Testis (tissue), 3 donors: ENCODE data around the gene MAGI1. TPM values are rescaled to one million over a fixed set of nuclear protein-coding genes. Genes with fewer than 3 reads are reported as not detected.

ENCODE experiments used
- DNase-seq: peaks from one replicate; pipeline ENCODE4 v3.0.0-alpha.2; 2019
- H3K27ac ChIP-seq, 2 donors: fragments of 200-600 bp; sonication (generic); one replicate each; pipeline ENCODE4 v1.5.1; 2019
- H3K27me3 ChIP-seq: fragments of 200-600 bp; sonication (generic); one replicate; pipeline ENCODE4 v1.5.1; 2019
- H3K36me3 ChIP-seq: fragments of 200-600 bp; sonication (generic); one replicate; pipeline ENCODE4 v1.5.1; 2017; ENCODE audit warnings: low read depth; ENCODE audit errors: missing control alignments
- H3K4me1 ChIP-seq: fragments of 200-600 bp; sonication (generic); one replicate; pipeline ENCODE4 v1.5.1; 2019
- H3K4me3 ChIP-seq, 2 donors: fragments of 200-600 bp; sonication (generic); one replicate each; pipeline ENCODE4 v1.5.1; 2017 to 2019
- H3K9me3 ChIP-seq: fragments of 200-600 bp; sonication (generic); one replicate; pipeline ENCODE4 v1.5.1; 2017
- POLR2A ChIP-seq: fragments of 450-650 bp; IDR thresholded peaks from one replicate; pipeline ENCODE4 v1.6.1; 2017; ENCODE audit warnings: antibody characterized with exemption, mild to moderate bottlenecking, moderate library complexity
- WGBS, 2 donors: methylation state at CpG; one replicate each; pipeline ENCODE4 v1.1.5; 2018; 5-methylcytosine and 5-hydroxymethylcytosine counted together
- intact Hi-C: fragments of 100-400 bp; cut with DNase I; formaldehyde crosslinking; loops from one replicate; pipeline ENCODE4 v1.15.1; 2023; ENCODE audit warnings: low total_unique reads
- polyA plus RNA-seq: library from polyadenylated mRNA; stranded (reverse); fragments of 350-450 nt; fragmentation: Illumina TruSeq; extraction: RNeasy Lipid Tissue Mini Kit (QIAGEN cat#74804); gene quantifications from one replicate; pipeline ENCODE4 v1.2.3, GENCODE V29; 2014; ENCODE audit warnings: low read depth, low replicate concordance; ENCODE audit not compliant: insufficient read depth
- total RNA-seq, 2 donors: library from RNA; depleted of rRNA; stranded (reverse); fragments of >200 nt; gene quantifications; one replicate each; pipeline ENCODE4 v1.2.3, GENCODE V29; 2016
- TF ChIP-seq, protein P1 (sequence below), 3 experiments: fragments of 450-650 bp in 2 of 3; fragments of 200-600 bp in 1 of 3; sonication (generic) in 1 of 3; IDR thresholded peaks; one replicate each; pipeline ENCODE4 v1.5.1; 2016 to 2019; ENCODE audit warnings: antibody characterized with exemption in 3 of 3, mild to moderate bottlenecking in 2 of 3, moderate library complexity in 1 of 3

MAGI1 gene
- total and polyA plus RNA-seq, 3 donors from 2014 or later = 55.4 to 60.4 (median 56.1) TPM

DNA sequence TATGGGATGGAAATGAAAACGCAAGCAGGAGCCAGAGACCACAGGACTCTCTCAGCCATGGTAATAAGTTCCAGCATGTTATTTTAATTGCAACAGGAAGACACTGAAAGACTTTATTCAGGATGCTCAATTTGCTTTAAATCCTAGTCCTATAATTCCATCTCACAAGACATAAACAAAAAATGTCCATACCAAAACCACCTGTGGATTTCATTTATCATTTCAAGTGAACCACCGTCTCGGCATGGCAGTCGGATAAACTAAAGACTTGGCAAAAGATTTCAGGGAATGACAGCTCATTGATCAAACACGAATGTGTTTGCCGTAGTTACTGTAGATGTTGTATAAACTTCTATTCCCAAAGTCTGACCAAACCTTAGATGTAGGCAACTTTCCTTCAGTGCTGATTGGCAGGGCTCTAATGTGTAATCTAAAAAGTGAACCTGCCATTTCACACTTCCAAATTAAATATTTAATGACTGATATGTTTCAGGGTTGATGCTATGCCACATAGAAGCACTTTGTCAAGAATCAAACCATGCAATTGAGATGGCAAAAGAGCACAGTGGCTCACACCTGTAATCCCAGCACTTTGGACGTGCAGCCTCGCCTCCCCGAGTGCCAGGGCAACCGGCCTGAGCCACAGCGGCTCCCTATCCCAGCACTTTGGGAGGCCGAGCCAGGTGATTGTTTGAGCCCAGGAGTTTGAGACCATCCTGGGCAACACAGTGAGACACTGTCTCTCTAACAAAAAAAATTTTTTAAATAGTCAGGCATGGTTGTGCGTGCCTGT, 331.7 kb downstream of the MAGI1 start:
- no peaks in the 10 kb centered on the region for H3K27me3 ChIP-seq
- no peaks in the 10 kb centered on the region for H3K36me3 ChIP-seq
- H3K4me3 ChIP-seq = no peak overlapping the region
- H3K27ac ChIP-seq = no peak overlapping the region
- TF ChIP-seq, protein P1, sequence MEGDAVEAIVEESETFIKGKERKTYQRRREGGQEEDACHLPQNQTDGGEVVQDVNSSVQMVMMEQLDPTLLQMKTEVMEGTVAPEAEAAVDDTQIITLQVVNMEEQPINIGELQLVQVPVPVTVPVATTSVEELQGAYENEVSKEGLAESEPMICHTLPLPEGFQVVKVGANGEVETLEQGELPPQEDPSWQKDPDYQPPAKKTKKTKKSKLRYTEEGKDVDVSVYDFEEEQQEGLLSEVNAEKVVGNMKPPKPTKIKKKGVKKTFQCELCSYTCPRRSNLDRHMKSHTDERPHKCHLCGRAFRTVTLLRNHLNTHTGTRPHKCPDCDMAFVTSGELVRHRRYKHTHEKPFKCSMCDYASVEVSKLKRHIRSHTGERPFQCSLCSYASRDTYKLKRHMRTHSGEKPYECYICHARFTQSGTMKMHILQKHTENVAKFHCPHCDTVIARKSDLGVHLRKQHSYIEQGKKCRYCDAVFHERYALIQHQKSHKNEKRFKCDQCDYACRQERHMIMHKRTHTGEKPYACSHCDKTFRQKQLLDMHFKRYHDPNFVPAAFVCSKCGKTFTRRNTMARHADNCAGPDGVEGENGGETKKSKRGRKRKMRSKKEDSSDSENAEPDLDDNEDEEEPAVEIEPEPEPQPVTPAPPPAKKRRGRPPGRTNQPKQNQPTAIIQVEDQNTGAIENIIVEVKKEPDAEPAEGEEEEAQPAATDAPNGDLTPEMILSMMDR (IDR thresholded peaks at IDR 0.05) = no peak
- no peak for TF ChIP-seq POLR2A
- peaks cover 7% of the 10 kb centered on the region for H3K4me1 ChIP-seq
- no peak for DNase-seq
- 90 to 94% methylated on average over 8 to 13 of the region's 13 CpGs for WGBS, 2 donors
- intact Hi-C loops = no loop called here
- no peaks in the 10 kb centered on the region for H3K9me3 ChIP-seq

DNA sequence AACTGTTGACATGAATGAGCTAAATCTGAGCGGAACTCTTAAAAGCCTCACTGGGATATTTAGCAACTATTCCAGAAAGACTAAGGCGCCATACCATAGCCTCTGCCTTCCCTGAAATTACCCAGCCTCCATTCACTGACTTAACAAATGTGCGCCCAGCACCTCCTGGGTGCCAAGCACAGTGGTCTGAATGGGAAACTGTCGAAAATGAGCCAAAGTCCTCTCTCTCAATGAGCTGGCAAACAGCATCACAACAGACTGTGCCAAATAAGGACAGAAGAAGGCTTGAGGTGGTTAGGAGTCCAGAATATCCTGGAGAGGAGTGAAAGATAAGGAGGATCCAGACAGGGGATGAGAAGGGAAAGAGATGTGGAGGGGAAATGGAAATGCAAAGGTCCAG, 332.4 kb downstream of the MAGI1 start:
- no peak for DNase-seq
- 81 to 94% methylated on average over 4 of the region's 4 CpGs for WGBS, 2 donors

DNA sequence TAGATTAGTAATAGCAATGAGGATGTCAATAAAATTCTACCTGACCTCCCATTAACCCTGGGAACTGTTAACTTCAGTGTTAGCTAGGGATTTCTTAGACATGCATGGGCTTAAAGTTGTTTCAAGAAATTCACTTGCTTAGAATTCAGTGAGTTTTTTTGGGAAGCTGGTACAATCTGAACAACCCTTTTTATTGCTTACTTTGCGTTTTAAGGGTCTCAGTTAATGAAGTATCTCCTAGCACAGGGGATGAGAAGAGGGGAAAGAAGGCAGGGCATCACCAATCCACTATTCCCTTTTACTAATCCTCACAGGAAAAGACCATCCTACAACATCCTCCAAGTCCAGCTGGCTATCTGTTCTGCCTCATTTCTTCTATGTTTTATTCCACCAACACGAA, 334.9 kb downstream of the MAGI1 start:
- WGBS, 2 donors = 61 to 87% methylated on average over 2 of the region's 2 CpGs
- intact Hi-C loops = no loop called here
- no peaks in the 10 kb centered on the region for H3K27me3 ChIP-seq
- H3K9me3 ChIP-seq = no peaks in the 10 kb centered on the region
- DNase-seq = no peak
- no peak for TF ChIP-seq POLR2A
- TF ChIP-seq, protein P1 (IDR thresholded peaks at IDR 0.05) = no peak
- no peaks in the 10 kb centered on the region for H3K36me3 ChIP-seq
- H3K4me1 ChIP-seq = peaks cover 7% of the 10 kb centered on the region
- H3K4me3 ChIP-seq = no peak overlapping the region
- no peak overlapping the region for H3K27ac ChIP-seq

More for the DNA sequence above, 332.4 kb downstream of the MAGI1 start:
- H3K4me1 ChIP-seq = peaks cover 7% of the 10 kb centered on the region
- no peak for TF ChIP-seq POLR2A
- TF ChIP-seq, protein P1 (IDR thresholded peaks at IDR 0.05) = no peak
- no peaks in the 10 kb centered on the region for H3K9me3 ChIP-seq
- no peaks in the 10 kb centered on the region for H3K27me3 ChIP-seq
- no peak overlapping the region for H3K27ac ChIP-seq
- intact Hi-C loops = no loop called here
- no peak overlapping the region for H3K4me3 ChIP-seq
- H3K36me3 ChIP-seq = no peaks in the 10 kb centered on the region

DNA sequence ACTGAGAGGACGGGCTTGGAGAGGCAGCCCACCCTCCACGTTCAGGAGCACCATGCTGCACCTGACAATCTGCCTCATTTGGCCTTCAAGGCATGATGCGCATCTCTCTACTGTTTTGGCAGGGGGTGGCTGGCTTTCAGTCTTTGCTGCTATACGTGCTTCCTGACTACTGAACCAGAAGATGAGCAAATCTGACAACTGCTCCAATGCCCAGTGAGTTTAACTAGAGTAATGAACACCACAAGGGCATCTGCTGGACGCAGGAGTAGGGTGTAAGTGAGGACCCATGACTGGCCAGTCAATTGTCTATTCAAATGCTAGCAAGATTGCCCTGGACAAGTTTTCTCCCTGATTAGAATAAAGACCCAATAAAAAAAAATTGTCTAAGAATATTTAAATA, 335.7 kb downstream of the MAGI1 start:
- no peak overlapping the region for H3K27ac ChIP-seq
- no peak for DNase-seq
- peaks cover 7% of the 10 kb centered on the region for H3K4me1 ChIP-seq
- 90 to 94% methylated on average over 5 of the region's 5 CpGs for WGBS, 2 donors
- H3K9me3 ChIP-seq = no peaks in the 10 kb centered on the region
- TF ChIP-seq, protein P1 (IDR thresholded peaks at IDR 0.05) = no peak
- no peak for TF ChIP-seq POLR2A
- H3K36me3 ChIP-seq = no peaks in the 10 kb centered on the region
- no peaks in the 10 kb centered on the region for H3K27me3 ChIP-seq
- intact Hi-C loops = no loop called here
- no peak overlapping the region for H3K4me3 ChIP-seq

DNA sequence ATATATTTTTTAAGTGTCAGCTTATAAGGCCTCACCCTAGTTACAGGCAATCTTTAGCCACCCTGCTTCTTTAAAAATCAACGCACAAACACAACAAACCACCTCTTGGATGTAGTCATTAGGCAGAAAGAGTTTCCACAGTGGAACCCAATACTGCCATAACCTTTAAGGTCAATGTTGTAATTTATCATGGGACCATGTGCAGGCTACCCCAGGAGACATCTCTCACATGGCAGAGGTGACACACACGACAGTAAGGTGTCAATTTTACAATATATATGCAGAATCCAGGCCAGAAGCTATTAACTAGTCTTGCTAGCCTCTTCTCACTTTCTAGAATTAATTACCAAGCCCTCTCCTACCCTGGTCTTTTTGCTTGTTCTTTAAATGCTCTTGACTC, 336.5 kb downstream of the MAGI1 start:
- intact Hi-C loops = no loop called here
- H3K36me3 ChIP-seq = no peaks in the 10 kb centered on the region
- no peak overlapping the region for H3K27ac ChIP-seq
- H3K27me3 ChIP-seq = no peaks in the 10 kb centered on the region
- H3K4me1 ChIP-seq = peaks cover 7% of the 10 kb centered on the region
- H3K4me3 ChIP-seq = no peak overlapping the region
- DNase-seq = no peak
- WGBS, 2 donors = 85 to 93% methylated on average over 2 of the region's 2 CpGs
- TF ChIP-seq, protein P1 (IDR thresholded peaks at IDR 0.05) = no peak
- no peak for TF ChIP-seq POLR2A
- H3K9me3 ChIP-seq = no peaks in the 10 kb centered on the region
